Adipose tissue (tissue), 3 donors: ENCODE data around the gene CHST11. TPM values are rescaled to one million over a fixed set of nuclear protein-coding genes. Genes with fewer than 3 reads are reported as not detected.

ENCODE experiments used
- H3K27ac ChIP-seq: one replicate; pipeline ENCODE4 v1.5.1; 2013; ENCODE audit warnings: low read depth, low read length
- WGBS, 3 donors: extraction: QIAGEN DNeasy Blood & Tissue Kit; methylation state at CpG; one replicate each; pipeline ENCODE4 v1.1.7; 2013; 5-methylcytosine and 5-hydroxymethylcytosine counted together
- polyA plus RNA-seq, 3 donors: library from polyadenylated mRNA; stranded (reverse); fragments of 200-250 nt; gene quantifications; one replicate each; pipeline ENCODE4 v1.2.3, GENCODE V29; 2013
- donor health status: healthy with polysubstance abuse.
- donor health status: Bipolar disorder and iron deficiency.
- donor health status: healthy.

Gene CHST11
- polyA plus RNA-seq, 3 donors: 2.0 to 6.6 (median 3.6) TPM

GRCh38 chr12:104456950-104457745, 400 bp downstream of the CHST11 start:
- 0 to 1% (median 1%) methylated on average over 55 to 71 of the region's 71 CpGs for WGBS, 3 donors
- H3K27ac ChIP-seq: no peak overlapping the region

DNA sequence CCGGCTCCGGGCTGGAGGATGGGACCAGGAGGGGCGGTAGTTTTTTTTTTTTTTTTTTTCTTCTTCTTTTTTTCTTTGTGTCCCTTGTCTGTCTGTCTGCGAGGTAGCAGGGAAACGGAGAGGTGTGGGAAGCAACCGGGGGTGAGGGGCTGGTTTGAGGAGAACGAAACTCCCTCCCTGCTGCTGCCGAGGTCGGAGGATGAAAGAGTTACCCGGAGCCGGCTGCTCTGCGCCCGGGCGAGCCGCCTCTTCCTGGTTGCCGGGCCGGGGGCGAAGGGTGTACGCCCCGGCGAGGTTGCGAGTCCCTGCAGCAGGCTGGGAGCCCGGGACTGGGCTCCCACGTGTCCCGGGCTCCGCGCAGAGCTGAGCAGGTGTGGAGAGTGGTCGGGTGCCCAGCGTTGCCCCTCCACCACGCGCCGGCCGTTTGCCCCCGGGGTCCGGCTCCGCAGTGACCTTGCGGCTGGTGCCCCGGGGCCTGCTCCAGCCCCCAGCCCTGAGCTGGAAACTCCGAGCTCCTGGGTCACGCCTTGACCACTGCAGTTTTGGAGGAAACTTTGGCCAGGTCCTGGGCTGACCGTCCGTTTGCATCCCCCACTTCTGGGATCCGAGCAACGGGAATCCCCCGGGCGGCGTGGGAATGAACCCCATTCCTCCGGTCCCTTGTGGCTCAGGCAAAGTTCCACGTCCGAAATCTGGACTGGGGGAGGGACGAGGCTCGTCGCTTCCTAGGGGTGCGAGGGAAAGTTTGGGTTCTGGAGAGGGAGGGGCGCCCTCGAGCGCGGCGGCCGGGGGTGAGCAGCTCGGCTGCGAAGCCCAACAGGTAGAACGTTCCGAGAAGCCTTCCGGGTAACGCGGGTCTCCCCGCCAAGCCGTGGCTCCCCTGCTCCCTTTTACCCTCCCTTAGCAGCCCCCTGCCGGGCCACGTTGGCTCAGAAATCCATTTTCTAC, 1.3 kb downstream of the CHST11 start:
- WGBS, 3 donors: 0 to 1% (median 1%) methylated on average over 55 to 71 of the region's 71 CpGs
- no peak overlapping the region for H3K27ac ChIP-seq

DNA sequence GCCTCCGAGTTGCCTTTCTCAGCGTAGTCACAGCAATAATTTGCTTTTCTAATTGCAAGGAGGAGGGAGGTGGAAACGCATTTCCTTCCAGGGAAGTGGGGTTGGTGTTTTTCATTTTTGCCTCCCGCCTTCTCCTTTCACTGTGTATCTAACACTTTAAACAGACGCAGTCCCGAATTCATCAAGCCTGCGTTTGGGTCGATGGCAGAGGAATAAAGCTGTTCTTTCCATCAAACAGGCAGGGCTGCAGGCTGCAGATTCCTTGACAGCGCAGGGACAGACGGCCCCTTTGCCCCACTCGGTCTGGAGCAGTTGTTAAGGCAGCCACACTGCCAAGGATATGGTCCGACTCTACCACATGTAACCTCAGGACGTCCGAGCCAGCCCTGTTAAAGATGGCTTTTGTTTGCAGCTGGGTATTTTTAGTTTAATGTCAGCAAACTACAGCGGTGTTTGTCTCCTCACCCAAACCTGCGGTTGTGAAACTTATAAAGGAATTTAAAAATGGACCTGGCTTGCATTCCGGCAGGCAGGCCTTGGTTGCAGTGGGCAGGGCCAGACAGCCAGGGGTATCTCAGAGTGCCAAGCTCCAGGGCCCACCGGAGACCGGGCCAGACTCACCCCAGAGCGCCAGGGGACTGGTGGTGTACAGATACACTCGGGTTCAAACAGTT, 2.1 kb downstream of the CHST11 start:
- no peak overlapping the region for H3K27ac ChIP-seq
- WGBS, 3 donors: 13 to 16% (median 15%) methylated on average over 21 of the region's 21 CpGs

GRCh38 chr12:104459368-104459909, 2.7 kb downstream of the CHST11 start:
- 47 to 68% (median 49%) methylated on average over 7 of the region's 7 CpGs for WGBS, 3 donors

DNA sequence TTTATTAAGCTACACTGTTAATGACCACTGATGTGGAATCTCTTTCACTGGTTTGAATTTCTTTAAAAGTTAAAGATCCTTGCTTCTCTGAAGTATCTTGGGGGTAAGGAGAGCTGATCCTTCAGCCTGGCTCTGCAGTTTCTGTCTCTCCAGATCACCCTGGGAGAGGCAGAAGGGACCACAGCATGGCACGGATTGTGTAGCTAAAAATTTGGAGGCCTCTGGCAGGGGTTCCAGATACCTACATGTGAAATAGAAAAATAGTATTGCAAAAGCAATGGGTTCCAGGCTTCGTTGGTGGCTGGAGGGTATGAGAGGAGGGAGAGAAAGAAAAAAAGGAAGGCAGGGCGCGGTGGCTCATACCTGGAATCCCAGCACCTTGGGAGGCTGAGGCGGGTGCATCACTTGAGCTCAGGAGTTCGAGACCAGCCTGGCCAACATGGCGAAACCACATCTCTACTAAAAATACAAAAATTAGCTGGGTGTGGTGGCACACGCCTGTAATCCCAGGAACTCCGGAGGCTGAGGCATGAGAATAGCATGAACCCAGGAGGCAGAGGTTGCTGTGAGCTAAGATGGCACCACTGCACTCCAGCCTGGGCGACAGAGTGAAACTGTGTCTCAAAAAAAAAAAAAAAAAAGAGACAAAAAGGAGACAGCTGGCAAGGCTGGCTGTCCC, 3.4 kb downstream of the CHST11 start:
- WGBS, 3 donors: 61 to 80% (median 65%) methylated on average over 10 of the region's 10 CpGs
- H3K27ac ChIP-seq: no peak overlapping the region

More at GRCh38 chr12:104459368-104459909, 2.7 kb downstream of the CHST11 start:
- H3K27ac ChIP-seq: no peak overlapping the region

GRCh38 chr12:104460973-104461698, 4.4 kb downstream of the CHST11 start:
- 38 to 56% (median 54%) methylated on average over 5 of the region's 5 CpGs for WGBS, 3 donors
- H3K27ac ChIP-seq: no peak overlapping the region

DNA sequence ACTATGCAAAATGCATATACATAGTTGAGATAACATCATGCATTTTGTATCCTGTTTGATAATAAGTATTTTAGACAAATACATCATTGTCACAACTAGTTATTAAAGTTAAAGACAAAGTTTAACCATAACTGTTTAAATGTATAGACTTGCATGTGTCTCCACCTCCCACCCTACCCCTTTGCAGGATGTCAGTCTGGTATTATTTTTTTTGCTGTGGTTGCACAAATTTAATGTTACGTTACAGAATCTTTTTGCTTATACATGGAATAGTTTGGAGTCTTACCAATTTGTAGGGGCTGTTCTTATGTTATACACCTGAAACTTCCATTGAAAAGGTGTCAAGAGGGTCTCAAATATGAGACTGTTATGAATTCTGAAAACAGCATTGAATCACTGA, 5.6 kb downstream of the CHST11 start:
- 35 to 58% (median 50%) methylated on average over 1 of the region's 1 CpG for WGBS, 3 donors
- H3K27ac ChIP-seq: no peak overlapping the region

GRCh38 chr12:104462931-104463339, 6.2 kb downstream of the CHST11 start:
- 33 to 92% (median 42%) methylated on average over 1 of the region's 1 CpG for WGBS, 3 donors
- H3K27ac ChIP-seq: no peak overlapping the region

DNA sequence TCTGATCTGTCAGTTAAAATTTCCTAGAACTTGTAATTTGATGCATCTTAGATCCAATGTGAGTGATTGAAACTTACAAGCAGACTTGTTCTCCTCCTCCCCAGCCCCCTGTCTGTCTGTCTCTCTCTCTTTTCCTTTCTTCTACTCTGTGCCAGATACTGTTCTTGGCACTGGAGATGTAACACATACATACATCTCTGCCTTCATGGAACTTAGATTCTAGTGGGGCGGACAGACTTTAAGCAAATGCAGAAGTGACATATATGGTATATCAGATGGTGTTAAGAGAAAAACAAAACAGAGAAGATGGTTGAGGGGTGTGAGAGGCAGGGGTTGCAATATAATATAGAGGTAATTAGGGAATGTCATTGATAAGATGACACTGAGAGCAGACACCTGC, 6.6 kb downstream of the CHST11 start:
- 60 to 91% (median 77%) methylated on average over 1 of the region's 1 CpG for WGBS, 3 donors
- no peak overlapping the region for H3K27ac ChIP-seq

DNA sequence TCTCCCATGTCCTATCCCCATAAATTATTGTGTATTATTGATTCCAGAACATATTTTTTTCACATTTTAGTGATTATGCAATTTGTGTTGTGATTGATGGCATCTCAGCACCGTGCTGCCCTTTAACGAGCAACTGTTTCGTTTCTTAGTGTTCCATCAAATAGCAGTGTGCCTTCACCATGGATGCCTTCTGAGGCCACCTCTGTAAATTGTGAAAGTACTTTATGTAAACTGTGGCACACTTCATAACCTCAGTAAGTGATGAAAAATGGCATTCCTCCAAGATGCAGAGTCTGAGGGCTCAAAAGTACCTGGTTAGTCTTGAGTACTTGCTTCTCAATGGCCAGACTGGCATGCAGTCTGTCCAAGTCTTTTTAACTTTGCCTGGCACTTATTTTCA, 8.2 kb downstream of the CHST11 start:
- H3K27ac ChIP-seq: no peak overlapping the region
- 53 to 68% (median 62%) methylated on average over 3 of the region's 3 CpGs for WGBS, 3 donors

DNA sequence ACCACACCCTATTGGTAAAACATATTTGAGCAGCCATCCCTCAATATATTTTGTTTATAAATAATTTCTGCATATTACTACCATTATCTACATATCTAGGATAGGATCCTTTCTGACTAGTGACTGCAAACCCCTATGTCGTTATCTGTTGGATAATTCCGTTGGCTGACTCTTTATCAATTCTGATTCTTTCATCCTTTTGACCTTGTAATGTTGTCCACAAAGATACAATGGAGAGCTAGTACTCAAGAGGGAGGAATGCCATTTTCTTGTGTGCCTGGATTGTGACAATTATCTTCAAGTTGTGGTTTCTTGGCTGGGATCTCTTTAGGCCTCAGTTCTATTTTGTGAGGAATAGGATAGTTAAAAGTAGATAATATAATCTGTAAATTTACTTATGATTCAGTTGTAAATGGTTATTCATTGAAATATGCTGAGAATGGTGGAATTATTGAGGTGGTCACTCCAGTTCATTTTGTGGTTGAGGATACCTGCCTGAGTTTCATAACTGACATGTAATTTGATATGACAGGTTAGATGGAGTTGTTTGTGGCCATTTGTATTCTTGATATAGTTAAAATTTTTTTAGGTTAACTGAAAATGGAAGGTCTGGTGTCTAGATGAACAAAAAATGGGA, 10.1 kb downstream of the CHST11 start:
- WGBS, 3 donors: 64 to 92% (median 91%) methylated on average over 2 of the region's 2 CpGs
- no peak overlapping the region for H3K27ac ChIP-seq

DNA sequence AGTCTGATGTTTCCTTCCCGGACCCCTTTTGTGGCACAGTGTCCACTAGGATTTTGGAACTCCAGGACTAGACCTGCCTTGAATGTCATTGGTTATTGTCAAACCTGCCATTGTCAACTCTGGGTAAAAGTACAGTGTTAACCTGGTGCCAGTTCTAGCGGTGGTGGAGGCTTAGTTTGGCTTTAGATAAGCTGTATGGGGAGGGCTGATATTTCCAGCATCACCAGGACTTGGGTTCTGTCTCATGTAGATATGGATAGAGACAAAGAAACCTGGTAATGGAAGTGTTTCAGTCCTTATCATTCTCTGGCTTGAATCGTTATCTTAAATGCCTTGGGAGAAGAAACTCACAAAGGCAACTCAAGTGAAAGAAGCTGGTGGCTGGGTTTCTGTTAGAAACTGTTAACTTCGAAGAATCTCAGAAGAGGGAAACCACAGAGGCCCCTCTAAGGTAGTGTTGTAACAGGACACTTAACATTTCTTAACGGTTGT, 10.6 kb downstream of the CHST11 start:
- H3K27ac ChIP-seq: no peak overlapping the region
- WGBS, 3 donors: 51 to 73% (median 54%) methylated on average over 5 of the region's 5 CpGs

DNA sequence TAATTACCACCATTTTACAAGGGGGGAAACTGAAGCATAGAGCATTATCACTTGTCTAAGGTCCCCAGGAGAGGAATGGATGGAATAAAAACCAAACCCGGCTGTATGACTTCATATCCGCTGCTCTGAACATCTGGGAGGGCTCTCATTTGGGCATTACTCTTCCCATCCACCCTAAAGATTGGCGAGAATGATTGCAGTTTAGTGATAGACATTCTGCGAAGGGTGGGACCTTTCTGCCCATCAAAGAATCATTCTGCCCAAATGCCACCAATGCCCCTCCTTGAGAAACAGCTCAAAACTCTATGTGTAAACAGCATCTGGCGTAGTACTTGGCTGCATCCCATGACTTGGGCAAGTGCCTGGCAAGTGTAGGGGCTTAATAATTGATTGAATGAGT, 11.6 kb downstream of the CHST11 start:
- 84 to 97% (median 91%) methylated on average over 5 of the region's 5 CpGs for WGBS, 3 donors
- H3K27ac ChIP-seq: no peak overlapping the region

- H3K27ac ChIP-seq: no peak overlapping the region
- WGBS, 3 donors: 68 to 83% (median 80%) methylated on average over 4 of the region's 4 CpGs
Measured at GRCh38 chr12:104469066-104469465, 12.3 kb downstream of the CHST11 start.

GRCh38 chr12:104469523-104469922, 12.8 kb downstream of the CHST11 start:
- 92 to 96% (median 93%) methylated on average over 1 of the region's 1 CpG for WGBS, 3 donors
- no peak overlapping the region for H3K27ac ChIP-seq

GRCh38 chr12:104470521-104470920, 13.8 kb downstream of the CHST11 start:
- no peak overlapping the region for H3K27ac ChIP-seq
- 92 to 100% (median 94%) methylated on average over 1 of the region's 1 CpG for WGBS, 3 donors

DNA sequence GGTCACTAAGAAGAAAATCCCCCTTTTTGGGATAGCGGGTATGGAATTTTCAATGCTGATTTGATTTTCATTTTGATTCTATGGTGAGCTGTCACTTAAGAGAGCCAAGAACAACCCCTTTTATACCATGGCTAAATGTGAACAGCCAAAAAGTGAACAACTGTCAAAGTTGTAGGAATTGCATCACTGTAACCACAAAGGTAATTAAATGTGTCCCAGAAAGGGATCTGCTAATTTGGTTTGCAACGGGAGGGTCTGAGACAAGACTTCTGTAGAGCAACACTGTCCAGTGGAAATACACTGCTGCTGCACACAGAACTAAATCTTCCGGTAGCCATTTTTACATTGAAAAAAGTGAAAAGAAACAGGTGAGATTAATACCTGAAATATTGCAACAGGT, 14.6 kb downstream of the CHST11 start:
- 72 to 96% (median 78%) methylated on average over 3 of the region's 3 CpGs for WGBS, 3 donors

More for the DNA sequence above, 14.6 kb downstream of the CHST11 start:
- H3K27ac ChIP-seq: no peak overlapping the region
